ENCODE data around the gene SUCNR1. TPM values are rescaled to one million over a fixed set of nuclear protein-coding genes. Genes with fewer than 3 reads are reported as not detected.

SUCNR1 gene
- total RNA-seq, 2 donors from 2014 or later: 0.26 to 0.33 TPM

DNA sequence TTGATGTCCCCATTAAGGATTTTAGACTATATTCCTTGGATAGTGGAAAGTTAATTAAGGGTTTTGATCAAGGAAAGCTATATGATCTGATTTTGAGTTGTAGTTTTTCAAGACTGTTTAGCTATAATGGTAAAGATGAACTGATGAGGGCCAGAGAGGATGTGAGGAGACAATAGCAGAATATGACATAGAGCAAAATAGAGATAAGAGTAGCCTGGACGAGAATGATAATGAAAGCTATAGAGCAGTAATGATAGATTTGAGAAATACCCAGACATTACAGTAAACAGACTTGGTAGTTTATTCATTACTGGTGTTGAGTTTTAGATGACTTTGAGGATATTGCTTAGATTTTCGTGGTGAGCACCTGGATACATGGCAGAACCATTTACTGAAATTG, 3.8 kb downstream of the SUCNR1 start:
- H3K9me3 ChIP-seq: no peaks in the 10 kb centered on the region
- 54 to 76% methylated on average over 2 of the region's 2 CpGs for WGBS, 2 donors
- TF ChIP-seq, protein P1, sequence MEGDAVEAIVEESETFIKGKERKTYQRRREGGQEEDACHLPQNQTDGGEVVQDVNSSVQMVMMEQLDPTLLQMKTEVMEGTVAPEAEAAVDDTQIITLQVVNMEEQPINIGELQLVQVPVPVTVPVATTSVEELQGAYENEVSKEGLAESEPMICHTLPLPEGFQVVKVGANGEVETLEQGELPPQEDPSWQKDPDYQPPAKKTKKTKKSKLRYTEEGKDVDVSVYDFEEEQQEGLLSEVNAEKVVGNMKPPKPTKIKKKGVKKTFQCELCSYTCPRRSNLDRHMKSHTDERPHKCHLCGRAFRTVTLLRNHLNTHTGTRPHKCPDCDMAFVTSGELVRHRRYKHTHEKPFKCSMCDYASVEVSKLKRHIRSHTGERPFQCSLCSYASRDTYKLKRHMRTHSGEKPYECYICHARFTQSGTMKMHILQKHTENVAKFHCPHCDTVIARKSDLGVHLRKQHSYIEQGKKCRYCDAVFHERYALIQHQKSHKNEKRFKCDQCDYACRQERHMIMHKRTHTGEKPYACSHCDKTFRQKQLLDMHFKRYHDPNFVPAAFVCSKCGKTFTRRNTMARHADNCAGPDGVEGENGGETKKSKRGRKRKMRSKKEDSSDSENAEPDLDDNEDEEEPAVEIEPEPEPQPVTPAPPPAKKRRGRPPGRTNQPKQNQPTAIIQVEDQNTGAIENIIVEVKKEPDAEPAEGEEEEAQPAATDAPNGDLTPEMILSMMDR (IDR thresholded peaks at IDR 0.05): no peak
- no peak for TF ChIP-seq POLR2A (IDR thresholded peaks at IDR 0.05)
- no peak overlapping the region for H3K27ac ChIP-seq
- DNase-seq (no peak), ATAC-seq (no peak)
- H3K4me1 ChIP-seq: no peaks in the 10 kb centered on the region
- intact Hi-C loops (cut with DNase I): no loop called here
- H3K4me3 ChIP-seq: no peak overlapping the region
- H3K36me3 ChIP-seq (replicated peaks in 1 of 2; ENCODE audit: insufficient read depth in 1 of 2, low read depth in 2 of 2): no peaks in the 10 kb centered on the region
- no peaks in the 10 kb centered on the region for H3K27me3 ChIP-seq

DNA sequence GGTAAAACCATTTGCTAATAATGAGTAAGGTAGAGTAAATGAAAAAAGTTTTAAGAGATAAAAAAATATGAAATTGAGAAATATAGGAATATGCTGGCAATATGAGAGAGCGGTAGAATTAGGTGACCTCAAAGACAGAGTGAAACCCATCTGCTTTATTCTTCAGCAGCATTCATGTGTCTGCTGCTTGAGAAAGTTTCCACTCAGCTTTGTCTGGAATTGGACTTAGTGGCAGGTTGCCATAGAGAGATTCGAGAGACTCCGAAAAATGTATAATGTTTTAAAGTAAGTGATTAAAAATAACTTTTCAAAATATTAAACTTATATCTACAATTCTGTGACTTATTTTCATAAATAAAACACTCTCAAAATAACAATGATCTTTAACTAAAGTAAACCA, 5.0 kb downstream of the SUCNR1 start:
- H3K27me3 ChIP-seq: no peaks in the 10 kb centered on the region
- DNase-seq: no peak
- no peaks in the 10 kb centered on the region for H3K9me3 ChIP-seq
- no peak overlapping the region for H3K27ac ChIP-seq
- ATAC-seq: no peak
- no peaks in the 10 kb centered on the region for H3K4me1 ChIP-seq
- WGBS, 2 donors: 72 to 89% methylated on average over 3 of the region's 3 CpGs
- TF ChIP-seq POLR2A (IDR thresholded peaks at IDR 0.05): no peak
- TF ChIP-seq, protein P1 (IDR thresholded peaks at IDR 0.05): no peak
- intact Hi-C loops (cut with DNase I): no loop called here
- no peaks in the 10 kb centered on the region for H3K36me3 ChIP-seq (replicated peaks in 1 of 2; ENCODE audit: insufficient read depth in 1 of 2, low read depth in 2 of 2)
- H3K4me3 ChIP-seq: no peak overlapping the region

DNA sequence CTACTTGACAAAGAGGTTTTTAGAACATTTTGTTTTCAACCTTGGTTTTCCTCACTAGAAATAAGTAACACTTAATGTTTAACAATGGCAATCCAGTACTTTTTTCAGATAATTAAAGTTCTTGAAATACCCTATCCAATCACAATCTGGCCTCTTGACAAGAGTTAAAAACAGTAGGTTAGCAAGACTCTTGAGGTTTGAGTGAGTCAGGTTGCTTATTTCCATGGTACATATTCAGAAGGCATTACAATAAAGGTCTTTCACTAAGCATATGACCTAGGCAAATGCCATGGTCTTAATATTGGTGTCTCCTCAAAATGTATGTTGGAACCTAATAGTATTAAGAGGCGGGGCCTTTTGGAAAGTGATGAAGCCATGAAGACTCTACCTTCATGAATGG, 5.6 kb downstream of the SUCNR1 start:
- no peak for ATAC-seq
- no peaks in the 10 kb centered on the region for H3K27me3 ChIP-seq
- WGBS, 2 donors: 39 to 47% methylated on average over 1 of the region's 1 CpG
- no peaks in the 10 kb centered on the region for H3K4me1 ChIP-seq
- no peak for TF ChIP-seq POLR2A (IDR thresholded peaks at IDR 0.05)
- TF ChIP-seq, protein P1 (IDR thresholded peaks at IDR 0.05): no peak
- H3K9me3 ChIP-seq: no peaks in the 10 kb centered on the region
- H3K27ac ChIP-seq: no peak overlapping the region
- no peaks in the 10 kb centered on the region for H3K36me3 ChIP-seq (replicated peaks in 1 of 2; ENCODE audit: insufficient read depth in 1 of 2, low read depth in 2 of 2)
- intact Hi-C loops (cut with DNase I): no loop called here
- DNase-seq: no peak
- no peak overlapping the region for H3K4me3 ChIP-seq

DNA sequence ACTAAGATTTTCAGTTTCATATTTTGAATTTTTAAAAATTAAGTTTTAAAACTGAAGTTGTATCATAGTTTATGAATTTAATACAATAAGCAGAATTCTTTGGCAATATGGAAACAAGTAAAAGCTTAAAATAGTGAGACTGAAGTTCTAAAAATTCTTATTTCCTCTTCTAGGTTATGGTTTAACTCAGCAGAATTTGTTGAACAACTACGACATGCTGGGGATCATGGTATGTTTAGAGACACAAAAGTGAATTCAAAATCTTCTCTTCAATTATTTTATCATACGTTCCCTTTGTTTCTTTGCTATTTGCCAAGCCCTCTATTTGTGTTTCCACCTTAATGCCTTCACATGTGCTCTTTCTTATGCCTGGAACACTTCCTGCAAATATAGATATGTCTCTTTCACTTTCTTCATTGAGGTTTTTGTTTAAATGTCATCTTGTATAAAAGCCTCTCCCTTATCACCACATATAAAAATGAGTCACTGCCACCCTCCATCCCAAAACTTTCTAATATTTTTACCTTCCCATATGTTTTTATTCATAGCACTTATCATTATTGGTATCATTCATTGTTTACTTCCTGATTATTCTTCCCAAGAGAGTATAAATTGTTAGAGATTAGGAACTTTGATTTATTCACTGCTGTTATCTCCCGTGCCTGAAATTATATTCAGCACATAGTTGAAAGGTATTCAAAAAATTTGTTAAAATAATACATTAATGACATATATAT, 6.4 kb downstream of the SUCNR1 start:
- H3K36me3 ChIP-seq (replicated peaks in 1 of 2; ENCODE audit: insufficient read depth in 1 of 2, low read depth in 2 of 2): no peaks in the 10 kb centered on the region
- intact Hi-C loops (cut with DNase I): no loop called here
- H3K9me3 ChIP-seq: no peaks in the 10 kb centered on the region
- H3K27ac ChIP-seq: no peak overlapping the region
- ATAC-seq (no peak), DNase-seq (no peak)
- no peak for TF ChIP-seq POLR2A (IDR thresholded peaks at IDR 0.05)
- TF ChIP-seq, protein P1 (IDR thresholded peaks at IDR 0.05): no peak
- H3K4me3 ChIP-seq: no peak overlapping the region
- H3K4me1 ChIP-seq: no peaks in the 10 kb centered on the region
- no peaks in the 10 kb centered on the region for H3K27me3 ChIP-seq
- 25 to 36% methylated on average over 3 of the region's 3 CpGs for WGBS, 2 donors

DNA sequence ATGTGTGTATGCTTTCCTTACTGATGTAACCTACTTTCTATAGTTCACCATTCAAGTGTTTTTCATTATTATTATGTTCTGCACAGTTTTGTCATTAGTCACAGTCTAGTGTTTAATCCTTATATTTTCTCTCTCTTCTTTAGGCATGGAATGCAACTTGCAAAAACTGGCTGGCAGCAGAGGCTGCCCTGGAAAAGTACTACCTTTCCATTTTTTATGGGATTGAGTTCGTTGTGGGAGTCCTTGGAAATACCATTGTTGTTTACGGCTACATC, 6.9 kb downstream of the SUCNR1 start:
- H3K27ac ChIP-seq: no peak overlapping the region
- intact Hi-C loops (cut with DNase I): no loop called here
- ATAC-seq (no peak), DNase-seq (no peak)
- H3K36me3 ChIP-seq (replicated peaks in 1 of 2; ENCODE audit: insufficient read depth in 1 of 2, low read depth in 2 of 2): no peaks in the 10 kb centered on the region
- 82 to 94% methylated on average over 2 of the region's 2 CpGs for WGBS, 2 donors
- no peaks in the 10 kb centered on the region for H3K9me3 ChIP-seq
- TF ChIP-seq POLR2A (IDR thresholded peaks at IDR 0.05): no peak
- TF ChIP-seq, protein P1 (IDR thresholded peaks at IDR 0.05): no peak
- no peaks in the 10 kb centered on the region for H3K4me1 ChIP-seq
- H3K27me3 ChIP-seq: no peaks in the 10 kb centered on the region
- H3K4me3 ChIP-seq: no peak overlapping the region
